Testis (tissue), 2 donors: ENCODE data around the gene AQP12A.

ENCODE experiments used
- POLR2A ChIP-seq: fragments of 450-650 bp; IDR thresholded peaks from one replicate; pipeline ENCODE4 v1.6.1; 2017; ENCODE audit warnings: antibody characterized with exemption, mild to moderate bottlenecking, moderate library complexity
- TF ChIP-seq, protein P1 (sequence below), 3 experiments: fragments of 450-650 bp in 2 of 3; fragments of 200-600 bp in 1 of 3; sonication (generic) in 1 of 3; IDR thresholded peaks; one replicate each; pipeline ENCODE4 v1.5.1; 2016 to 2019; ENCODE audit warnings: antibody characterized with exemption in 3 of 3, mild to moderate bottlenecking in 2 of 3, moderate library complexity in 1 of 3

DNA sequence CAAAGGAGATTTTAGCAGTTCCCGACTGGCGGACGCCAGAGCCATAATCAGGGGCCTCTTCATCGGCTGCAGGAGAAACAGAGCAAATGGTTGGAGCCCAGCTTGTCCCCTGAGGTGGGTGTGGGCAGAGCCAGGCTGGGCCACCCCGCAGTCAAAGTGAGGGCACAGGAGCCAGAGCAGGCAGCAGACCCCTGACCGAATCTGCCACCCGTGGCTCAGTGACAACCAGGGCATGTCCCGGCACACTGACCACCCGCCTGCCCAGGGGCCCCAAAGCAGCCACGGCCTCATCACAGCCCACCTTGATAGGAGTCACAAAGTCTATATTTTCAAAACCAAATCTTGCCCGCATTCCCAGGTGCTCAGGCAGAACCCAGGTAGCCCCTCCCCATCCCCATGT, 55.6 kb downstream of the AQP12A start:
- no peak for TF ChIP-seq POLR2A
- TF ChIP-seq, protein P1, sequence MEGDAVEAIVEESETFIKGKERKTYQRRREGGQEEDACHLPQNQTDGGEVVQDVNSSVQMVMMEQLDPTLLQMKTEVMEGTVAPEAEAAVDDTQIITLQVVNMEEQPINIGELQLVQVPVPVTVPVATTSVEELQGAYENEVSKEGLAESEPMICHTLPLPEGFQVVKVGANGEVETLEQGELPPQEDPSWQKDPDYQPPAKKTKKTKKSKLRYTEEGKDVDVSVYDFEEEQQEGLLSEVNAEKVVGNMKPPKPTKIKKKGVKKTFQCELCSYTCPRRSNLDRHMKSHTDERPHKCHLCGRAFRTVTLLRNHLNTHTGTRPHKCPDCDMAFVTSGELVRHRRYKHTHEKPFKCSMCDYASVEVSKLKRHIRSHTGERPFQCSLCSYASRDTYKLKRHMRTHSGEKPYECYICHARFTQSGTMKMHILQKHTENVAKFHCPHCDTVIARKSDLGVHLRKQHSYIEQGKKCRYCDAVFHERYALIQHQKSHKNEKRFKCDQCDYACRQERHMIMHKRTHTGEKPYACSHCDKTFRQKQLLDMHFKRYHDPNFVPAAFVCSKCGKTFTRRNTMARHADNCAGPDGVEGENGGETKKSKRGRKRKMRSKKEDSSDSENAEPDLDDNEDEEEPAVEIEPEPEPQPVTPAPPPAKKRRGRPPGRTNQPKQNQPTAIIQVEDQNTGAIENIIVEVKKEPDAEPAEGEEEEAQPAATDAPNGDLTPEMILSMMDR (IDR thresholded peaks at IDR 0.05) = no peak
